PFSK-1 (cell line): ENCODE results near the gene PQBP1.

Experiments
- FOXP2 ChIP-seq: optimal IDR thresholded peaks from 2 replicates; pipeline ENCODE3; 2011; ENCODE audit warnings: borderline replicate concordance, control low read depth, inconsistent platforms; ENCODE audit not compliant: insufficient read depth; ENCODE audit errors: extremely low read length, extremely low read depth
- POLR2AphosphoS5 ChIP-seq: IDR thresholded peaks from 2 replicates; pipeline ENCODE4 v1.6.1; 2012; ENCODE audit warnings: low read depth, mild to moderate bottlenecking, control low read depth, low read length, moderate library complexity
- REST ChIP-seq, 2 experiments: IDR thresholded peaks; 2 replicates each; pipeline versions ENCODE4 v1.6.1 to v1.8.0; 2011 to 2012; ENCODE audit warnings: low read depth in 2 of 2, low read length in 2 of 2, control low read depth in 1 of 2, inconsistent platforms in 1 of 2, mild to moderate bottlenecking in 1 of 2, moderate library complexity in 1 of 2; ENCODE audit not compliant: insufficient read depth in 1 of 2
- SIN3A ChIP-seq: IDR thresholded peaks from 2 replicates; pipeline ENCODE4 v1.6.1; 2012; ENCODE audit warnings: mild to moderate bottlenecking, low read length, moderate library complexity, borderline replicate concordance; ENCODE audit not compliant: insufficient read depth
- TAF1 ChIP-seq: IDR thresholded peaks from 2 replicates; pipeline ENCODE4 v1.6.1; 2012; ENCODE audit warnings: low read length, control low read depth, borderline replicate concordance; ENCODE audit not compliant: insufficient read depth

GRCh38 chrX:48854898-48855297 is 42.8 kb upstream of the PQBP1 start:
- TF ChIP-seq TAF1 (no peak), POLR2AphosphoS5 (no peak), REST (IDR thresholded peaks at IDR 0.05; ENCODE audit: insufficient read depth in 1 of 2, low read depth in 2 of 2, low read length in 2 of 2) (no peak), SIN3A (no peak), FOXP2 (no peak)
